Stomach (tissue), 4 donors: ENCODE data around the gene HS6ST3.

ENCODE experiments used
- CTCF ChIP-seq, 7 experiments: fragments of 450-650 bp in 4 of 7; fragments of 200-600 bp in 3 of 7; sonication (generic) in 3 of 7; IDR thresholded peaks; one replicate each; pipeline ENCODE4 v1.5.1; 2016 to 2019; ENCODE audit warnings: antibody characterized with exemption in 7 of 7, control low read depth in 2 of 7, mild to moderate bottlenecking in 1 of 7
- EP300 ChIP-seq: sonication (generic); formaldehyde crosslinking; IDR thresholded peaks from one replicate; pipeline ENCODE4 v1.6.1; 2017; ENCODE audit warnings: antibody characterized with exemption
- POLR2A ChIP-seq, 4 donors: fragments of 450-650 bp; IDR thresholded peaks; one replicate each; pipeline ENCODE4 v1.6.1; 2016; ENCODE audit warnings: antibody characterized with exemption in 4 of 4, control low read depth in 2 of 4, mild to moderate bottlenecking in 1 of 4, moderate library complexity in 1 of 4

- TF ChIP-seq EP300: no peak
- no peak for TF ChIP-seq POLR2A (IDR thresholded peaks at IDR 0.05)
- no peak for TF ChIP-seq CTCF (IDR thresholded peaks at IDR 0.05)
Measured at GRCh38 chr13:96793404-96793755, 703.5 kb downstream of the HS6ST3 start.
